PC-9 (cell line): Measurements from ENCODE around the gene GPC5.
"Not testable (repeated sequence)": the region's sequence is repeated elsewhere in the genome, so short reads cannot be mapped to it uniquely, and the experiment has no call there.

Source experiments
- EZH2 ChIP-seq: fragments of 200-600 bp; sonication (generic); IDR thresholded peaks from 2 replicates; pipeline ENCODE4 v1.8.0; 2017; ENCODE audit warnings: antibody characterized with exemption, low read depth
- TF ChIP-seq, protein P1 (sequence below): fragments of 200-600 bp; sonication (generic); conservative IDR thresholded peaks from 2 replicates; pipeline ENCODE4 v1.6.1; 2017; ENCODE audit warnings: mixed run types, antibody characterized with exemption, mild to moderate bottlenecking, moderate library complexity

GRCh38 chr13:91781982-91782691 lies 383.7 kb downstream of the GPC5 start:
- TF ChIP-seq, protein P1, sequence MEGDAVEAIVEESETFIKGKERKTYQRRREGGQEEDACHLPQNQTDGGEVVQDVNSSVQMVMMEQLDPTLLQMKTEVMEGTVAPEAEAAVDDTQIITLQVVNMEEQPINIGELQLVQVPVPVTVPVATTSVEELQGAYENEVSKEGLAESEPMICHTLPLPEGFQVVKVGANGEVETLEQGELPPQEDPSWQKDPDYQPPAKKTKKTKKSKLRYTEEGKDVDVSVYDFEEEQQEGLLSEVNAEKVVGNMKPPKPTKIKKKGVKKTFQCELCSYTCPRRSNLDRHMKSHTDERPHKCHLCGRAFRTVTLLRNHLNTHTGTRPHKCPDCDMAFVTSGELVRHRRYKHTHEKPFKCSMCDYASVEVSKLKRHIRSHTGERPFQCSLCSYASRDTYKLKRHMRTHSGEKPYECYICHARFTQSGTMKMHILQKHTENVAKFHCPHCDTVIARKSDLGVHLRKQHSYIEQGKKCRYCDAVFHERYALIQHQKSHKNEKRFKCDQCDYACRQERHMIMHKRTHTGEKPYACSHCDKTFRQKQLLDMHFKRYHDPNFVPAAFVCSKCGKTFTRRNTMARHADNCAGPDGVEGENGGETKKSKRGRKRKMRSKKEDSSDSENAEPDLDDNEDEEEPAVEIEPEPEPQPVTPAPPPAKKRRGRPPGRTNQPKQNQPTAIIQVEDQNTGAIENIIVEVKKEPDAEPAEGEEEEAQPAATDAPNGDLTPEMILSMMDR = not testable (repeated sequence)
- not testable (repeated sequence) for TF ChIP-seq EZH2
